Measurements from ENCODE around the gene FGGY. TPM values are rescaled to one million over a fixed set of nuclear protein-coding genes. Genes with fewer than 3 reads are reported as not detected.
A peak's percentile ranks its signal among the peaks of the same experiment; 100 is the strongest.

FGGY gene
- total RNA-seq, 4 donors from 2014 or later = 20.6 to 138 (median 32.8) TPM

GRCh38 chr1:59687081-59687480 lies 390.2 kb downstream of the FGGY start:
- TF ChIP-seq POLR2A (IDR thresholded peaks at IDR 0.05) (no peak), CTCF (IDR thresholded peaks at IDR 0.05) (no peak)
- intact Hi-C loops (cut with DNase I; ENCODE audit: low total_unique reads) = no loop called here
- H3K27ac ChIP-seq = peak overlapping the region in 1 of 2 donors; percentile 78
- H3K4me3 ChIP-seq = no peak overlapping the region
- DNase-seq = no peak
- no peaks in the 10 kb centered on the region for H3K36me3 ChIP-seq
- H3K27me3 ChIP-seq = no peaks in the 10 kb centered on the region
- H3K9me3 ChIP-seq = no peaks in the 10 kb centered on the region
- peaks cover 0 to 16% of the 10 kb centered on the region in 2 donors for H3K4me1 ChIP-seq

GRCh38 chr1:59688976-59689375 lies 392.1 kb downstream of the FGGY start:
- Histone ChIP-seq H3K36me3 (no peaks in the 10 kb centered on the region), H3K4me1 (peaks cover 0 to 16% of the 10 kb centered on the region in 2 donors), H3K9me3 (no peaks in the 10 kb centered on the region), H3K4me3 (no peak overlapping the region), H3K27me3 (no peaks in the 10 kb centered on the region), H3K27ac (peak overlapping the region; percentile 78 to 79)
- no peak for DNase-seq
- TF ChIP-seq CTCF (IDR thresholded peaks at IDR 0.05) = no peak
- no peak for TF ChIP-seq POLR2A (IDR thresholded peaks at IDR 0.05)
- intact Hi-C loops (cut with DNase I; ENCODE audit: low total_unique reads) = no loop called here

- no peak for DNase-seq
- no peaks in the 10 kb centered on the region for H3K9me3 ChIP-seq
- H3K27me3 ChIP-seq = no peaks in the 10 kb centered on the region
- H3K36me3 ChIP-seq = no peaks in the 10 kb centered on the region
- peaks cover 0 to 16% of the 10 kb centered on the region in 2 donors for H3K4me1 ChIP-seq
- TF ChIP-seq CTCF (IDR thresholded peaks at IDR 0.05) (no peak), POLR2A (IDR thresholded peaks at IDR 0.05) (no peak)
- H3K27ac ChIP-seq = peak overlapping the region; percentile 78 to 79
- intact Hi-C loops (cut with DNase I; ENCODE audit: low total_unique reads) = no loop called here
- no peak overlapping the region for H3K4me3 ChIP-seq
Measured at GRCh38 chr1:59689730-59690129, 392.8 kb downstream of the FGGY start.

GRCh38 chr1:59690171-59690930 lies 393.5 kb downstream of the FGGY start:
- Histone ChIP-seq H3K4me3 (no peak overlapping the region), H3K27ac (peak overlapping the region; percentile 78 to 79), H3K9me3 (no peaks in the 10 kb centered on the region), H3K36me3 (no peaks in the 10 kb centered on the region), H3K4me1 (peaks cover 0 to 16% of the 10 kb centered on the region in 2 donors), H3K27me3 (no peaks in the 10 kb centered on the region)
- intact Hi-C loops (cut with DNase I; ENCODE audit: low total_unique reads) = no loop called here
- no peak for DNase-seq
- TF ChIP-seq POLR2A (IDR thresholded peaks at IDR 0.05) (no peak), CTCF (IDR thresholded peaks at IDR 0.05) (no peak)

- H3K4me1 ChIP-seq = peaks cover 0 to 13% of the 10 kb centered on the region in 2 donors
- no peaks in the 10 kb centered on the region for H3K9me3 ChIP-seq
- H3K27me3 ChIP-seq = no peaks in the 10 kb centered on the region
- DNase-seq = peak; percentile 68 to 73
- peak overlapping the region; percentile 78 to 79 for H3K27ac ChIP-seq
- H3K36me3 ChIP-seq = no peaks in the 10 kb centered on the region
- intact Hi-C loops (cut with DNase I; ENCODE audit: low total_unique reads) = no loop called here
- TF ChIP-seq CTCF (IDR thresholded peaks at IDR 0.05) (no peak), POLR2A (IDR thresholded peaks at IDR 0.05) (no peak)
- no peak overlapping the region for H3K4me3 ChIP-seq
Measured at GRCh38 chr1:59691261-59691660, 394.4 kb downstream of the FGGY start.

All from uterus (tissue), 4 donors.